C4-2B (cell line): Measurements from ENCODE around the gene APC2.

Experiments used
- CTCF ChIP-seq: fragments of 450-650 bp; conservative IDR thresholded peaks from 2 replicates; pipeline ENCODE4 v1.5.1; 2017; ENCODE audit warnings: mild to moderate bottlenecking
- ZFX ChIP-seq: fragments of 450-650 bp; IDR thresholded peaks from 2 replicates; pipeline ENCODE4 v1.6.1; 2017

DNA sequence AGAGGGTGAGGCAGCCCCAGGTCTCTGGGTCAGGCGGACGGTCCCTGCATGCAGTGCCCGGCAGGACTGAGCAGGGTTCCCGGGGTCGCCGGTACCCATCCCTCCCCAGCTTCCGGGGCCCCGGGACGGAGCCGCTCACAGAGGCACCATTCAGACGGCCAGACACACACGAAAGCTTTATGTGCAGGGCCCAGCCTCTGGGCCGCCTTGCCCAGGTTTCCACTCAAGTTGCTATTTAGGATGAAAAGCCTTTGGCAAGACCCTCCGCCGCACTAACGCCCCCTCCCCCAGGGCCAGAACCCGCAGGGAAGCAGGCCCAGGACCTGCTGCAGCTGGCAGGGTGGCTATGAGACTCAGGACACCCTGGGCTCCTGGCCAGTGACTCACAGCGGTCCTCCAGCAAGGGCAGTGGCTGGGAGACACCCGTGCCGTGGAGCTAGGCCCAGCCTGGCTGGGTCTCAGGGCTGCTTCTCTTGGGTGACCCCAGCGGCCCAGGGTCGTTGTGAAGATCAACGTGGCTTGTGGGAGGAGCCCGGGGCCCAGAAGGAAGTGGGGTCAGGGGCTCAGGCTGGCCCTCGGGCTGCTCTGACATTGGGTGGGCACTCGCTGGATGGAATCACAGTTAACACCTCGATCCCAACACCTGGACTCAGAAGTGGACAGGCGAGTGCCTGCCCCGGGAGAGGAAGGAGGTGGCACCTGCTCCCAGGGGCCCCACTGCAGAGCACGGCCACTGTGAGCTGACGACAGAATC lies 24.3 kb downstream of the APC2 start:
- TF ChIP-seq CTCF = no peak
- TF ChIP-seq ZFX = no peak
